Sigmoid colon (tissue), 7 donors: Measurements from ENCODE around the gene SLC30A4. TPM values are rescaled to one million over a fixed set of nuclear protein-coding genes. Genes with fewer than 3 reads are reported as not detected.

ENCODE experiments used
- DNase-seq: peaks from one replicate; pipeline ENCODE4 v3.0.0-alpha.2; 2019
- H3K27ac ChIP-seq, 4 donors: fragments of 200-600 bp; sonication (generic); one replicate each; pipeline ENCODE4 v1.5.1; 2016 to 2019; ENCODE audit warnings: mild to moderate bottlenecking in 1 of 4
- H3K27me3 ChIP-seq, 3 donors: fragments of 200-600 bp; sonication (generic); one replicate each; pipeline ENCODE4 v1.5.1; 2019; ENCODE audit warnings: mild to moderate bottlenecking in 1 of 3
- H3K36me3 ChIP-seq, 4 donors: fragments of 200-600 bp; sonication (generic); one replicate each; pipeline ENCODE4 v1.5.1; 2016 to 2019
- H3K4me1 ChIP-seq, 4 donors: fragments of 200-600 bp; sonication (generic); one replicate each; pipeline ENCODE4 v1.5.1; 2017 to 2019
- H3K4me3 ChIP-seq, 4 donors: fragments of 200-600 bp; sonication (generic); one replicate each; pipeline ENCODE4 v1.5.1; 2017 to 2019; ENCODE audit warnings: mild to moderate bottlenecking in 2 of 4, moderate library complexity in 1 of 4
- H3K9me3 ChIP-seq, 4 donors: fragments of 200-600 bp in 3 of 4; sonication (generic) in 3 of 4; one replicate each; pipeline versions ENCODE4 v1.5.1 to v1.6.1; 2013 to 2019
- CTCF ChIP-seq, 4 experiments: fragments of 450-650 bp in 3 of 4; fragments of 200-600 bp in 1 of 4; IDR thresholded peaks; one replicate each; pipeline ENCODE4 v1.5.1; 2016 to 2019; ENCODE audit warnings: antibody characterized with exemption in 4 of 4, mild to moderate bottlenecking in 3 of 4, moderate library complexity in 2 of 4
- EP300 ChIP-seq, 4 donors: sonication (generic); formaldehyde crosslinking; IDR thresholded peaks; one replicate each; pipeline ENCODE4 v1.6.1; 2017; ENCODE audit warnings: antibody characterized with exemption in 4 of 4
- POLR2A ChIP-seq, 2 donors: fragments of 450-650 bp; IDR thresholded peaks; one replicate each; pipeline ENCODE4 v1.6.1; 2016; ENCODE audit warnings: antibody characterized with exemption in 2 of 2, mild to moderate bottlenecking in 2 of 2, moderate library complexity in 2 of 2
- POLR2AphosphoS5 ChIP-seq, 4 donors: sonication (generic); formaldehyde crosslinking; IDR thresholded peaks; one replicate each; pipeline ENCODE4 v1.6.1; 2017; ENCODE audit warnings: antibody characterized with exemption in 4 of 4
- WGBS, 2 donors: extraction: QIAGEN DNeasy Blood & Tissue Kit; methylation state at CpG; one replicate each; pipeline ENCODE4 v1.1.7; 2013; 5-methylcytosine and 5-hydroxymethylcytosine counted together
- intact Hi-C: fragments of 100-400 bp; cut with DNase I; formaldehyde crosslinking; loops from one replicate; pipeline ENCODE4 v1.15.1; 2023
- polyA plus RNA-seq, 3 donors: library from polyadenylated mRNA; stranded (reverse); fragments of 200-250 nt; gene quantifications; one replicate each; pipeline ENCODE4 v1.2.3, GENCODE V29; 2013
- total RNA-seq, 4 donors: library from RNA; depleted of rRNA; stranded (reverse); fragments of >200 nt; gene quantifications; one replicate each; pipeline ENCODE4 v1.1.0, GENCODE V29; 2016
- donor health status: healthy with polysubstance abuse.
- donor health status: Bipolar disorder and iron deficiency.
- donor health status: healthy.

The SLC30A4 gene
- 10 to 100 TPM in 1 of 4 donors, 1 to 10 TPM in 3; 9.2 to 11.6 (median 9.6) TPM for total RNA-seq
- 1 to 10 TPM; 3.3 to 7.2 (median 3.6) TPM for polyA plus RNA-seq

- Histone ChIP-seq H3K9me3 (no peaks in the 10 kb centered on the region), H3K27me3 (no peaks in the 10 kb centered on the region), H3K27ac (peak within 1 kb of the TSS; percentile 89 to 92 (median 90)), H3K4me1 (peaks cover 0 to 28% (median 21%) of the 10 kb centered on the region in 4 donors), H3K4me3 (peak within 1 kb of the TSS; percentile 63 to 82 (median 77)), H3K36me3 (no peaks in the 10 kb centered on the region)
- TF ChIP-seq EP300 (IDR thresholded peaks at IDR 0.05) (no peak), CTCF (IDR thresholded peaks at IDR 0.05) (peak in 2 of 4 experiments; percentile 25 to 43), POLR2AphosphoS5 (IDR thresholded peaks at IDR 0.05) (peak in 2 of 4 donors; percentile 47 to 67), POLR2A (IDR thresholded peaks at IDR 0.05) (no peak)
- WGBS, 2 donors = 1% methylated on average over 106 of the region's 106 CpGs
- intact Hi-C loops = loop anchor here (1.0 to 2.0 kb wide), 3 partner anchors 64 to 92 kb away; partner anchors contain the start of gene BLOC1S6
- peak; percentile 86 for DNase-seq
Measured at GRCh38 chr15:45522328-45523165, at the start of gene SLC30A4. SLC30A4 (minus strand) TSS chr15:45522755; CDS start chr15:45522354, 401 bp downstream.

GRCh38 chr15:45555934-45556608 is 33.5 kb upstream of the SLC30A4 start:
- intact Hi-C loops = no loop called here
- Histone ChIP-seq H3K4me1 (no peaks in the 10 kb centered on the region), H3K27me3 (no peaks in the 10 kb centered on the region), H3K27ac (no peak overlapping the region), H3K36me3 (no peaks in the 10 kb centered on the region), H3K9me3 (no peaks in the 10 kb centered on the region), H3K4me3 (no peak overlapping the region)
- no peak for DNase-seq
- TF ChIP-seq POLR2AphosphoS5 (IDR thresholded peaks at IDR 0.05) (no peak), POLR2A (IDR thresholded peaks at IDR 0.05) (no peak), CTCF (IDR thresholded peaks at IDR 0.05) (no peak), EP300 (IDR thresholded peaks at IDR 0.05) (no peak)
- 25 to 28% methylated on average over 3 of the region's 3 CpGs for WGBS, 2 donors

GRCh38 chr15:45551676-45552075 is 29.1 kb upstream of the SLC30A4 start:
- WGBS, 2 donors = 65 to 81% methylated on average over 3 of the region's 3 CpGs
- intact Hi-C loops = no loop called here
- no peaks in the 10 kb centered on the region for H3K9me3 ChIP-seq

GRCh38 chr15:45550436-45550835 is 27.9 kb upstream of the SLC30A4 start:
- no peaks in the 10 kb centered on the region for H3K4me1 ChIP-seq

More at GRCh38 chr15:45551676-45552075, 29.1 kb upstream of the SLC30A4 start:
- TF ChIP-seq CTCF (IDR thresholded peaks at IDR 0.05) (no peak), POLR2AphosphoS5 (IDR thresholded peaks at IDR 0.05) (no peak), EP300 (IDR thresholded peaks at IDR 0.05) (no peak), POLR2A (IDR thresholded peaks at IDR 0.05) (no peak)
- no peaks in the 10 kb centered on the region for H3K4me1 ChIP-seq
- no peak for DNase-seq
- no peak overlapping the region for H3K27ac ChIP-seq
- H3K36me3 ChIP-seq = no peaks in the 10 kb centered on the region
- no peaks in the 10 kb centered on the region for H3K27me3 ChIP-seq
- H3K4me3 ChIP-seq = no peak overlapping the region

More at GRCh38 chr15:45550436-45550835, 27.9 kb upstream of the SLC30A4 start:
- no peak for DNase-seq
- Histone ChIP-seq H3K27ac (no peak overlapping the region), H3K4me3 (no peak overlapping the region), H3K9me3 (no peaks in the 10 kb centered on the region), H3K27me3 (no peaks in the 10 kb centered on the region), H3K36me3 (no peaks in the 10 kb centered on the region)
- intact Hi-C loops = no loop called here
- TF ChIP-seq EP300 (IDR thresholded peaks at IDR 0.05) = no peak
- no peak for TF ChIP-seq POLR2A (IDR thresholded peaks at IDR 0.05)
- no peak for TF ChIP-seq POLR2AphosphoS5 (IDR thresholded peaks at IDR 0.05)
- no peak for TF ChIP-seq CTCF (IDR thresholded peaks at IDR 0.05)
- 93 to 94% methylated on average over 3 of the region's 3 CpGs for WGBS, 2 donors
